WTC11 (cell line): ENCODE results near the gene RAMACL. TPM values are rescaled to one million over a fixed set of nuclear protein-coding genes. Genes with fewer than 3 reads are reported as not detected.

Source experiments
- ATAC-seq: fragments of 200-7000 bp; cut with Tn5 transposase; 2 replicates; pipeline ENCODE4 v1.10.0; 2021; ENCODE audit warnings: mild to moderate bottlenecking, moderate library complexity
- CTCF ChIA-PET: fragments of 300-600 bp; sonication (Branson Sonifier 250); formaldehyde crosslinking; loops from one replicate; lab custom pipeline; 2021; ENCODE audit warnings: antibody characterized with exemption; lab: Charles Lee
- POLR2A ChIA-PET: fragments of 350-600 bp; sonication (Branson Sonifier 250); formaldehyde crosslinking; loops from one replicate; lab custom pipeline; 2021; ENCODE audit warnings: antibody characterized with exemption; lab: Charles Lee
- DNase-seq: peaks from one replicate; pipeline ENCODE4 v3.0.0; 2021; ENCODE audit warnings: low spot score
- H3K27ac Mint-ChIP-seq: 2 replicates; pipeline ENCODE4 v1.8.0; 2021; ENCODE audit warnings: mixed read lengths
- H3K27me3 Mint-ChIP-seq: 2 replicates; pipeline ENCODE4 v1.8.0; 2021; ENCODE audit warnings: low read depth, mild to moderate bottlenecking, moderate library complexity, mixed read lengths
- H3K36me3 Mint-ChIP-seq: 2 replicates; pipeline ENCODE4 v1.8.0; 2021; ENCODE audit warnings: mixed read lengths
- H3K4me1 Mint-ChIP-seq: 2 replicates; pipeline ENCODE4 v1.8.0; 2022; ENCODE audit warnings: mixed read lengths
- H3K4me3 Mint-ChIP-seq: 2 replicates; pipeline ENCODE4 v1.8.0; 2021; ENCODE audit warnings: mild to moderate bottlenecking, moderate library complexity, mixed read lengths
- H3K9me3 Mint-ChIP-seq: 2 replicates; pipeline ENCODE4 v1.8.0; 2021; ENCODE audit warnings: mixed read lengths
- GRHL2 ChIP-seq: fragments of 250-450 bp; sonication (Bioruptor Pico); IDR thresholded peaks from 2 replicates; pipeline ENCODE4 v1.8.0; 2022; ENCODE audit warnings: mild to moderate bottlenecking, moderate library complexity; ENCODE audit not compliant: insufficient replicate concordance, severe bottlenecking
- IRF2 ChIP-seq: sonication (generic); formaldehyde crosslinking; IDR thresholded peaks from 2 replicates; pipeline ENCODE4 v1.8.0; 2022; ENCODE audit warnings: low read depth, missing genetic modification reagents, borderline replicate concordance
- JUN ChIP-seq: sonication (generic); formaldehyde crosslinking; IDR thresholded peaks from 2 replicates; pipeline ENCODE4 v1.8.0; 2023; ENCODE audit warnings: mild to moderate bottlenecking, missing genetic modification reagents
- NFATC4 ChIP-seq: fragments of 250-450 bp; sonication (Bioruptor Pico); IDR thresholded peaks from 2 replicates; pipeline ENCODE4 v1.9.0; 2021; ENCODE audit warnings: mild to moderate bottlenecking
- NR1H2 ChIP-seq: sonication (generic); formaldehyde crosslinking; IDR thresholded peaks from 2 replicates; pipeline ENCODE4 v1.9.0; 2021; ENCODE audit warnings: mild to moderate bottlenecking, moderate library complexity, missing genetic modification reagents
- NR3C1 ChIP-seq: sonication (generic); formaldehyde crosslinking; conservative IDR thresholded peaks from 2 replicates; pipeline ENCODE4 v1.8.1; 2023; ENCODE audit warnings: low read depth, mild to moderate bottlenecking, missing genetic modification reagents
- OVOL2 ChIP-seq: fragments of 250-450 bp; sonication (Bioruptor Pico); IDR thresholded peaks from 2 replicates; pipeline ENCODE4 v1.9.0; 2021; ENCODE audit warnings: mild to moderate bottlenecking, borderline replicate concordance
- TEAD4 ChIP-seq: sonication (generic); formaldehyde crosslinking; IDR thresholded peaks from 2 replicates; pipeline ENCODE4 v1.8.0; 2022; ENCODE audit warnings: mild to moderate bottlenecking, missing genetic modification reagents
- ZBTB21 ChIP-seq: sonication (generic); formaldehyde crosslinking; IDR thresholded peaks from 2 replicates; pipeline ENCODE4 v1.8.1; 2023; ENCODE audit warnings: mild to moderate bottlenecking, missing genetic modification reagents, borderline replicate concordance
- ZNF317 ChIP-seq: sonication (generic); formaldehyde crosslinking; IDR thresholded peaks from 2 replicates; pipeline ENCODE4 v1.8.1; 2023; ENCODE audit warnings: low read depth, mild to moderate bottlenecking, moderate library complexity, missing genetic modification reagents, borderline replicate concordance
- total RNA-seq: library from RNA; stranded (reverse); gene quantifications from 3 replicates; pipeline ENCODE4 v1.2.3, GENCODE V29; 2021
- TF ChIP-seq, protein P1 (sequence below): sonication (generic); formaldehyde crosslinking; IDR thresholded peaks from 2 replicates; pipeline ENCODE4 v1.8.1; 2023; ENCODE audit warnings: mild to moderate bottlenecking, moderate library complexity, missing genetic modification reagents
- TF ChIP-seq, protein P2 (sequence below): fragments of 250-450 bp; sonication (Bioruptor Pico); IDR thresholded peaks from 2 replicates; pipeline ENCODE4 v1.9.0; 2021; ENCODE audit warnings: mild to moderate bottlenecking
- TF ChIP-seq, protein P3 (sequence below): sonication (generic); formaldehyde crosslinking; IDR thresholded peaks from 2 replicates; pipeline ENCODE4 v1.8.0; 2022; ENCODE audit warnings: mild to moderate bottlenecking, missing genetic modification reagents
- TF ChIP-seq, protein P4 (sequence below): fragments of 250-450 bp; sonication (Bioruptor Pico); conservative IDR thresholded peaks from 2 replicates; pipeline ENCODE4 v1.9.0; 2021; ENCODE audit warnings: mild to moderate bottlenecking
- TF ChIP-seq, protein P5 (sequence below): sonication (generic); formaldehyde crosslinking; IDR thresholded peaks from 2 replicates; pipeline ENCODE4 v1.8.1; 2022; ENCODE audit warnings: low read depth, mild to moderate bottlenecking, moderate library complexity, missing genetic modification reagents, borderline replicate concordance
- TF ChIP-seq, protein P6 (sequence below): sonication (generic); formaldehyde crosslinking; IDR thresholded peaks from 2 replicates; pipeline ENCODE4 v1.8.0; 2022; ENCODE audit warnings: mild to moderate bottlenecking, missing genetic modification reagents
- TF ChIP-seq, protein P7 (sequence below): fragments of 250-450 bp; sonication (Bioruptor Pico); IDR thresholded peaks from 2 replicates; pipeline ENCODE4 v1.8.0; 2021; ENCODE audit warnings: mild to moderate bottlenecking
- TF ChIP-seq, protein P8 (sequence below): sonication (generic); formaldehyde crosslinking; conservative IDR thresholded peaks from 2 replicates; pipeline ENCODE4 v1.8.1; 2023; ENCODE audit warnings: mild to moderate bottlenecking, low read depth, missing genetic modification reagents, moderate library complexity
- TF ChIP-seq, protein P9 (sequence below): sonication (generic); formaldehyde crosslinking; IDR thresholded peaks from 2 replicates; pipeline ENCODE4 v1.8.0; 2022; ENCODE audit warnings: missing genetic modification reagents

RAMACL gene
- total RNA-seq, 1 experiment from 2014 or later: 0.79 TPM

DNA sequence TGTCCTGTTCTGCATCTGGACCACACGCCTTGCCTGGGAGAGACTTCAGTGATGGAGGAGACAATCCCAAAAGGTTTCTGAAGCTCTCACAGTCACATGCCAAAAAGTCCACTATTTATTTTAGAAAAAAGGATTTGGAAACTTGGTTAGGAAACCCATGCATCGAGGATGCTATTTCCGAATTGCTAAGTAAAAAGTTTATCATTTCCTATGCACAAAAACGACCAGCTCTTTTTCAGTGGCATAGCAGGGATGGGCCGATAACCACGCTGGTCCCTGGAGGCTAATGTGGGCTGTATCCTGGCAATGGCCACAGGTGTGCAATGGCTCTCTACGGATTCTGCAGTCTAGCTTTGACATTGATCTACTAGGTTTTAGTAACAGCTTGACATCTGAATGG is 33.9 kb downstream of the RAMACL start:
- Mint-ChIP-seq H3K9me3 (no peaks in the 10 kb centered on the region), H3K4me3 (no peak overlapping the region), H3K36me3 (no peaks in the 10 kb centered on the region), H3K27me3 (no peaks in the 10 kb centered on the region), H3K27ac (no peak overlapping the region), H3K4me1 (peaks cover 63% of the 10 kb centered on the region)
- TF ChIP-seq, protein P1, sequence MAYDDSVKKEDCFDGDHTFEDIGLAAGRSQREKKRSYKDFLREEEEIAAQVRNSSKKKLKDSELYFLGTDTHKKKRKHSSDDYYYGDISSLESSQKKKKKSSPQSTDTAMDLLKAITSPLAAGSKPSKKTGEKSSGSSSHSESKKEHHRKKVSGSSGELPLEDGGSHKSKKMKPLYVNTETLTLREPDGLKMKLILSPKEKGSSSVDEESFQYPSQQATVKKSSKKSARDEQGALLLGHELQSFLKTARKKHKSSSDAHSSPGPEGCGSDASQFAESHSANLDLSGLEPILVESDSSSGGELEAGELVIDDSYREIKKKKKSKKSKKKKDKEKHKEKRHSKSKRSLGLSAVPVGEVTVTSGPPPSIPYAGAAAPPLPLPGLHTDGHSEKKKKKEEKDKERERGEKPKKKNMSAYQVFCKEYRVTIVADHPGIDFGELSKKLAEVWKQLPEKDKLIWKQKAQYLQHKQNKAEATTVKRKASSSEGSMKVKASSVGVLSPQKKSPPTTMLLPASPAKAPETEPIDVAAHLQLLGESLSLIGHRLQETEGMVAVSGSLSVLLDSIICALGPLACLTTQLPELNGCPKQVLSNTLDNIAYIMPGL (CRISPR knock-in tag): no peak
- TF ChIP-seq, protein P2, sequence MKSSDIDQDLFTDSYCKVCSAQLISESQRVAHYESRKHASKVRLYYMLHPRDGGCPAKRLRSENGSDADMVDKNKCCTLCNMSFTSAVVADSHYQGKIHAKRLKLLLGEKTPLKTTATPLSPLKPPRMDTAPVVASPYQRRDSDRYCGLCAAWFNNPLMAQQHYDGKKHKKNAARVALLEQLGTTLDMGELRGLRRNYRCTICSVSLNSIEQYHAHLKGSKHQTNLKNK (CRISPR knock-in tag): no peak
- TF ChIP-seq OVOL2: no peak
- TF ChIP-seq, protein P3, sequence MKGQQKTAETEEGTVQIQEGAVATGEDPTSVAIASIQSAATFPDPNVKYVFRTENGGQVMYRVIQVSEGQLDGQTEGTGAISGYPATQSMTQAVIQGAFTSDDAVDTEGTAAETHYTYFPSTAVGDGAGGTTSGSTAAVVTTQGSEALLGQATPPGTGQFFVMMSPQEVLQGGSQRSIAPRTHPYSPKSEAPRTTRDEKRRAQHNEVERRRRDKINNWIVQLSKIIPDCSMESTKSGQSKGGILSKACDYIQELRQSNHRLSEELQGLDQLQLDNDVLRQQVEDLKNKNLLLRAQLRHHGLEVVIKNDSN (CRISPR knock-in tag): no peak
- TF ChIP-seq, protein P4, sequence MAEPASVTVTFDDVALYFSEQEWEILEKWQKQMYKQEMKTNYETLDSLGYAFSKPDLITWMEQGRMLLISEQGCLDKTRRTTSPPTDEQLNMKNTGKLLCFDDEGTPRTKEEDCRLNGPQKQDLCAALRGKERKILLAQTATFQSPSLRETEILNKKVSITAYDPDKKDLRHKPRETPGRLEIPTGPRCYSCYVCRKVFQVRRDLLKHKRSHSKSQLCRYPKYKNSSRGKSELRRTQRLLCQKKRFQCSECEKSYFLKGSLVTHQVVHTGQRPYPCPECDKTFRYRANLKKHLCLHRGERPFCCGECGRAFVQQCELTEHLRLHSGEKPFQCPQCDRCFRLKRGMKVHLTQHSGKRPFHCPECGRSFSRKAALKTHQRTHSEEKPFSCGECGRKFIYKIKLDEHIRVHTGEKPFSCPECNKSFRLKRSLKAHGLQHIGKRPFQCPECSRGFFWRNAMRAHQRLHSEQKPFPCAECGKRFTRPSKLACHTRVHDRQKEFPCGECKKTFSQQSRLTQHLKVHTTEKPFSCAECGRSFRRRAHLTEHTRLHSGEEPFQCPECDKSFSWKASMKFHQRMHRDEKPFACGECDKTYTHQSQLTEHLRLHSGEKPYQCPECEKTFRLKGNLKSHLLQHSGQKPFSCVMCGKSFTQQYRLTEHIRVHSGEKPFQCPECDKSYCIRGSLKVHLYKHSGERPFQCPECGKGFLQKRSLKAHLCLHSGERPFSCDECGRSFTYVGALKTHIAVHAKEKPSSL: no peak
- TF ChIP-seq JUN (CRISPR knock-in tag): no peak
- TF ChIP-seq, protein P5, sequence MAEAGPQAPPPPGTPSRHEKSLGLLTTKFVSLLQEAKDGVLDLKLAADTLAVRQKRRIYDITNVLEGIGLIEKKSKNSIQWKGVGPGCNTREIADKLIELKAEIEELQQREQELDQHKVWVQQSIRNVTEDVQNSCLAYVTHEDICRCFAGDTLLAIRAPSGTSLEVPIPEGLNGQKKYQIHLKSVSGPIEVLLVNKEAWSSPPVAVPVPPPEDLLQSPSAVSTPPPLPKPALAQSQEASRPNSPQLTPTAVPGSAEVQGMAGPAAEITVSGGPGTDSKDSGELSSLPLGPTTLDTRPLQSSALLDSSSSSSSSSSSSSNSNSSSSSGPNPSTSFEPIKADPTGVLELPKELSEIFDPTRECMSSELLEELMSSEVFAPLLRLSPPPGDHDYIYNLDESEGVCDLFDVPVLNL (CRISPR knock-in tag): no peak
- TF ChIP-seq NR1H2: no peak
- TF ChIP-seq, protein P6, sequence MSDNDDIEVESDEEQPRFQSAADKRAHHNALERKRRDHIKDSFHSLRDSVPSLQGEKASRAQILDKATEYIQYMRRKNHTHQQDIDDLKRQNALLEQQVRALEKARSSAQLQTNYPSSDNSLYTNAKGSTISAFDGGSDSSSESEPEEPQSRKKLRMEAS: no peak
- no peak for TF ChIP-seq NFATC4 (CRISPR knock-in tag)
- TF ChIP-seq ZNF317 (CRISPR knock-in tag): no peak
- TF ChIP-seq, protein P7, sequence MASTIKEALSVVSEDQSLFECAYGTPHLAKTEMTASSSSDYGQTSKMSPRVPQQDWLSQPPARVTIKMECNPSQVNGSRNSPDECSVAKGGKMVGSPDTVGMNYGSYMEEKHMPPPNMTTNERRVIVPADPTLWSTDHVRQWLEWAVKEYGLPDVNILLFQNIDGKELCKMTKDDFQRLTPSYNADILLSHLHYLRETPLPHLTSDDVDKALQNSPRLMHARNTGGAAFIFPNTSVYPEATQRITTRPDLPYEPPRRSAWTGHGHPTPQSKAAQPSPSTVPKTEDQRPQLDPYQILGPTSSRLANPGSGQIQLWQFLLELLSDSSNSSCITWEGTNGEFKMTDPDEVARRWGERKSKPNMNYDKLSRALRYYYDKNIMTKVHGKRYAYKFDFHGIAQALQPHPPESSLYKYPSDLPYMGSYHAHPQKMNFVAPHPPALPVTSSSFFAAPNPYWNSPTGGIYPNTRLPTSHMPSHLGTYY (CRISPR knock-in tag): no peak
- no peak for TF ChIP-seq NR3C1 (CRISPR knock-in tag)
- TF ChIP-seq GRHL2 (CRISPR knock-in tag): no peak
- no peak for TF ChIP-seq TEAD4 (CRISPR knock-in tag)
- no peak for TF ChIP-seq IRF2 (CRISPR knock-in tag)
- ATAC-seq: no peak
- no peak for DNase-seq
- ChIA-PET POLR2A (interaction anchor here (1.0 kb wide), 1 partner anchor 15 kb away, joined by 3 read pairs; no protein-coding TSS in a partner anchor), CTCF (interaction anchor here (0.8 to 1.3 kb wide), 2 partner anchors 20 to 211 kb away, joined by 3 to 5 read pairs; no protein-coding TSS in a partner anchor)

DNA sequence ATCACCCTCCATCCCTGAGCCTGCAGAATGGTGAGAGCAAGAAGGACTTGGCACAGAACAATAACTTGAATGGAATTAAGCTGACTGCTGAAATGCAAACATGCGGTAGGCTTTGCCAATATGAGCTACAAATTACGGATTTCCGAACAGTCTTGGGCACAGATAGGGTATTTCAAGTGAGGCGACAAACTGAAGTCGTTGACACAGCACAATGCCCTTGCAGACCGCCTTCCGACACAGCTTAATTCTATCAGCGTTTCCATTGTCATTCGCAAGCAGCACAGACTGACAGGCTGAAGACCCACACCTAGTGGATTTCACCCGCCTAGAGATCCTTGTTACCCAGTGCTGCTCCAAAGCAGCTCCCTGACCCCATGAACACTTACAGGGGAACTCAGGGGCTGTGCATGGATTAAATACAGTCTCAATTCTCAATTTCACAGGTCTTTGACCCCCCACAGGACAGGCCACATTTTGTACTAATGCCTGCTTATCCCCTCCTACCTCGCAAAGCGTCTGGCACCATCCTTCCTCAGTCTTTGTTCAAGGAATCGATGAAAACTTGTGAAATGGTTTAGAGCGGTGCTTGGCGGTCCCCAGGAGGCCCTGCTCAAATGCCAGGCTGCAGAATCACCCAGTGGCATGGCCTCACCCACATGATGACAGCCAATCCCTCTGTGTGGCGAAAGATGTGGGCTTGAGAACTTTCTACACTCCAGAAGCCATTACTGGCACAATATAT is 34.6 kb downstream of the RAMACL start:
- ATAC-seq (peak; percentile 88), DNase-seq (no peak)
- H3K27ac Mint-ChIP-seq: peak overlapping the region; percentile 54
- H3K9me3 Mint-ChIP-seq: no peaks in the 10 kb centered on the region
- peak overlapping the region; percentile 32 for H3K4me3 Mint-ChIP-seq
- H3K4me1 Mint-ChIP-seq: peaks cover 60% of the 10 kb centered on the region
- CTCF ChIA-PET: interaction anchor here (1.3 kb wide), 1 partner anchor 21 kb away, joined by 5 read pairs; no protein-coding TSS in a partner anchor
- no peaks in the 10 kb centered on the region for H3K27me3 Mint-ChIP-seq
- POLR2A ChIA-PET: no interaction called here
- no peaks in the 10 kb centered on the region for H3K36me3 Mint-ChIP-seq
- TF ChIP-seq, protein P8, sequence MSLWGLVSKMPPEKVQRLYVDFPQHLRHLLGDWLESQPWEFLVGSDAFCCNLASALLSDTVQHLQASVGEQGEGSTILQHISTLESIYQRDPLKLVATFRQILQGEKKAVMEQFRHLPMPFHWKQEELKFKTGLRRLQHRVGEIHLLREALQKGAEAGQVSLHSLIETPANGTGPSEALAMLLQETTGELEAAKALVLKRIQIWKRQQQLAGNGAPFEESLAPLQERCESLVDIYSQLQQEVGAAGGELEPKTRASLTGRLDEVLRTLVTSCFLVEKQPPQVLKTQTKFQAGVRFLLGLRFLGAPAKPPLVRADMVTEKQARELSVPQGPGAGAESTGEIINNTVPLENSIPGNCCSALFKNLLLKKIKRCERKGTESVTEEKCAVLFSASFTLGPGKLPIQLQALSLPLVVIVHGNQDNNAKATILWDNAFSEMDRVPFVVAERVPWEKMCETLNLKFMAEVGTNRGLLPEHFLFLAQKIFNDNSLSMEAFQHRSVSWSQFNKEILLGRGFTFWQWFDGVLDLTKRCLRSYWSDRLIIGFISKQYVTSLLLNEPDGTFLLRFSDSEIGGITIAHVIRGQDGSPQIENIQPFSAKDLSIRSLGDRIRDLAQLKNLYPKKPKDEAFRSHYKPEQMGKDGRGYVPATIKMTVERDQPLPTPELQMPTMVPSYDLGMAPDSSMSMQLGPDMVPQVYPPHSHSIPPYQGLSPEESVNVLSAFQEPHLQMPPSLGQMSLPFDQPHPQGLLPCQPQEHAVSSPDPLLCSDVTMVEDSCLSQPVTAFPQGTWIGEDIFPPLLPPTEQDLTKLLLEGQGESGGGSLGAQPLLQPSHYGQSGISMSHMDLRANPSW (CRISPR knock-in tag): no peak
- 0 out of 2 replicates have a peak, but pooled peaks have one; percentile 37 for TF ChIP-seq ZBTB21 (CRISPR knock-in tag)
- TF ChIP-seq, protein P9, sequence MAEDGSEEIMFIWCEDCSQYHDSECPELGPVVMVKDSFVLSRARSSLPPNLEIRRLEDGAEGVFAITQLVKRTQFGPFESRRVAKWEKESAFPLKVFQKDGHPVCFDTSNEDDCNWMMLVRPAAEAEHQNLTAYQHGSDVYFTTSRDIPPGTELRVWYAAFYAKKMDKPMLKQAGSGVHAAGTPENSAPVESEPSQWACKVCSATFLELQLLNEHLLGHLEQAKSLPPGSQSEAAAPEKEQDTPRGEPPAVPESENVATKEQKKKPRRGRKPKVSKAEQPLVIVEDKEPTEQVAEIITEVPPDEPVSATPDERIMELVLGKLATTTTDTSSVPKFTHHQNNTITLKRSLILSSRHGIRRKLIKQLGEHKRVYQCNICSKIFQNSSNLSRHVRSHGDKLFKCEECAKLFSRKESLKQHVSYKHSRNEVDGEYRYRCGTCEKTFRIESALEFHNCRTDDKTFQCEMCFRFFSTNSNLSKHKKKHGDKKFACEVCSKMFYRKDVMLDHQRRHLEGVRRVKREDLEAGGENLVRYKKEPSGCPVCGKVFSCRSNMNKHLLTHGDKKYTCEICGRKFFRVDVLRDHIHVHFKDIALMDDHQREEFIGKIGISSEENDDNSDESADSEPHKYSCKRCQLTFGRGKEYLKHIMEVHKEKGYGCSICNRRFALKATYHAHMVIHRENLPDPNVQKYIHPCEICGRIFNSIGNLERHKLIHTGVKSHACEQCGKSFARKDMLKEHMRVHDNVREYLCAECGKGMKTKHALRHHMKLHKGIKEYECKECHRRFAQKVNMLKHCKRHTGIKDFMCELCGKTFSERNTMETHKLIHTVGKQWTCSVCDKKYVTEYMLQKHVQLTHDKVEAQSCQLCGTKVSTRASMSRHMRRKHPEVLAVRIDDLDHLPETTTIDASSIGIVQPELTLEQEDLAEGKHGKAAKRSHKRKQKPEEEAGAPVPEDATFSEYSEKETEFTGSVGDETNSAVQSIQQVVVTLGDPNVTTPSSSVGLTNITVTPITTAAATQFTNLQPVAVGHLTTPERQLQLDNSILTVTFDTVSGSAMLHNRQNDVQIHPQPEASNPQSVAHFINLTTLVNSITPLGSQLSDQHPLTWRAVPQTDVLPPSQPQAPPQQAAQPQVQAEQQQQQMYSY (CRISPR knock-in tag): no peak
